ENCODE measurements around the gene LIN7A.

DNA sequence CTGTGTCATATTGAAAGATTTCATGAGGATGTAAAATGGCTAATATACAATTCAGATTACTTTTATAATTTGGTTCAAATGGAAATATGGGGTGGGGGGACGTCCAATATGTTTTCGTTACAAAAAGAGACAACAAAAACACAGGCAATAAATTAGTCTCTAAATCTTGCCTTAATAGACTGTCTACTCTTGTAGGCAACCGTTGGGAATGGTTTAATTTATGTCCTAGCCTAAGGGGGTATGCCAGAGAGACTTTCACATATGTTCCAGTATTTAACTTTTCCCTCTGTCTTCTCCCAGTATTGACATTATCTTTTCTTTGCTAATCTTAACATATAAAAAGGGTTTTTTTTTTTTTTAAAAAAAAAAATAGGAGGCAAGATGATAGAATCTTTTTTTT is 41.5 kb upstream of the LIN7A start:
- no peak for TF ChIP-seq POLR2A (IDR thresholded peaks at IDR 0.05; ENCODE audit: low read depth)
- TF ChIP-seq, protein P1, sequence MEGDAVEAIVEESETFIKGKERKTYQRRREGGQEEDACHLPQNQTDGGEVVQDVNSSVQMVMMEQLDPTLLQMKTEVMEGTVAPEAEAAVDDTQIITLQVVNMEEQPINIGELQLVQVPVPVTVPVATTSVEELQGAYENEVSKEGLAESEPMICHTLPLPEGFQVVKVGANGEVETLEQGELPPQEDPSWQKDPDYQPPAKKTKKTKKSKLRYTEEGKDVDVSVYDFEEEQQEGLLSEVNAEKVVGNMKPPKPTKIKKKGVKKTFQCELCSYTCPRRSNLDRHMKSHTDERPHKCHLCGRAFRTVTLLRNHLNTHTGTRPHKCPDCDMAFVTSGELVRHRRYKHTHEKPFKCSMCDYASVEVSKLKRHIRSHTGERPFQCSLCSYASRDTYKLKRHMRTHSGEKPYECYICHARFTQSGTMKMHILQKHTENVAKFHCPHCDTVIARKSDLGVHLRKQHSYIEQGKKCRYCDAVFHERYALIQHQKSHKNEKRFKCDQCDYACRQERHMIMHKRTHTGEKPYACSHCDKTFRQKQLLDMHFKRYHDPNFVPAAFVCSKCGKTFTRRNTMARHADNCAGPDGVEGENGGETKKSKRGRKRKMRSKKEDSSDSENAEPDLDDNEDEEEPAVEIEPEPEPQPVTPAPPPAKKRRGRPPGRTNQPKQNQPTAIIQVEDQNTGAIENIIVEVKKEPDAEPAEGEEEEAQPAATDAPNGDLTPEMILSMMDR (IDR thresholded peaks at IDR 0.05), result no peak
- TF ChIP-seq POLR2AphosphoS5 (IDR thresholded peaks at IDR 0.05), result no peak

Measured in esophagus muscularis mucosa (tissue), 3 donors.